ENCODE data around the gene CHSY3.
A peak's percentile ranks its signal among the peaks of the same experiment; 100 is the strongest.
"Not testable (repeated sequence)": the region's sequence is repeated elsewhere in the genome, so short reads cannot be mapped to it uniquely, and the experiment has no call there.

CHSY3 gene

DNA sequence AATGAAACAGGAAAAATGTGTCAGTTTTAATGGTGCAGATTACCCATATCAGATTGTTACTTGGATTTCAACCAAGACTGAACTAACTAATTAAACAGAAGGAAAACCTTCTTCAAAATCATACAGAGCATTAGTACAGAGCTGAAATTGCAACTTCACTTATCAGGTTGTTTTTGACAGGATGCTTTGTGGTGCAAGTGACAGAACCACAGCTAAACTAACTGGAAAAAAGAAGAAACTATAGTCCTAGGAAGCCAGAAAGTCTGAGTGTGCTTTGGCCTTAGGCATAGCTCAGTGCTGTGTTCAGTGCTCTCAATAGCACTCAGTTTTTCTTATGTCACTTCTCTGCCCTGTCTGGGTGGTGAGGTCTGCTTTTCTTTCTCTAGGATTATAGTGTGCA is 267.4 kb downstream of the CHSY3 start:
- no peak for DNase-seq

DNA sequence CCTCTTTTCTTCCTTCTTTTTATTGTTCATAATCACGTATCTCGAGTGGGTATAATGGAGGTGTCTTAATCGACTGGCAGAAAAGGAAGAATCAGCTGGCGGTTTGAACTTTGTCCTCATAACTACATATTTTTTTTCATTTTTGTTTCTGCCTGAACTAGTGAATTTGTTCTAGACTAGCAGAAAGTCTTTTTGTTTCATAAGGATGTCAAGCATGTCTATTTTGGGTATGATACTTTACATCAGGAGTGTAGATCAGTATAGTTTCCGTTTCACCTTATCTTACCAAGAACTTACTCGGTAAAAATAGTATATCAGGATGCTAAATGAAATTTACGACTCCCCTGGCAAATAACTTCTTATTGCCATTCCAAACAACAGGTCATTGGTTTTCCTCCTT is 278.9 kb downstream of the CHSY3 start:
- DNase-seq, result no peak

DNA sequence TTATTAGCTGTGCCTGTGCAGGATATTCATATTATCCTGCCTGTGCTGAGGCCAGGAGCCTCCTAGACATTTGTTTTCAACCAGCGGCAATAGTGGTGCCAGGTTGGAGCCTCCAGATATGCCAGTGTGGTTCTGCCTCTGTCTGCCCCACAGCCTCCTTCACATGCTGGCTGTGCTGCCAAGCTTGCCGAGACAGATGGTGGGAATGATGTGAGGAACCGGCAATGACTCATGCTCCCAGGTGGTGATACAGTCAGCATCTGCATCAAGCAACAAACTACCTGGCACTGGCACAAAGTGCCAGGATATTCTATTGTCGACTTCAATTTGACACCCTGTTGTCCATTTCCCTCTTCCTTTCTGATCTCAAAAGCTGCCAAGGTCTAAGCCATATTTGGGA is 285.7 kb downstream of the CHSY3 start:
- DNase-seq, result no peak

DNA sequence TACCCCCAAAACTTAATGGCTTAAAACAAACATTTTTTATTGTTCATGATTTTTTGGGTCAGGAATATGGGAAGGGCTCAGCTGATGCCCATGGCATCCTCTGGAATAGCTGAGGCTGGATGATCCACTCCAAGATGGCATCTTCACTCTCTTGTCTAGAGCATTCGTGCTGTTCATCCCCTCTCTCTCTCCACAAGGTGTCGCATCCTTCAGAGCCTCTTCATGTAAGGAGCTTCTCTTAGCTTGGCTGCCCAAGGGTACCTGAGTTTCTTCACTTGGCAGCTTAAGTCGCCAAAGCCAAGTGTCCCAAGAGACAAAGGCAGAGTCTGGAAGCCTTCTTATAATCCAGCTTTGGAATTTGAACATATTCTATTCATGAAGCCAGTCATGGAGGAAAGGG is 294.7 kb downstream of the CHSY3 start:
- peak; percentile 36 for DNase-seq

DNA sequence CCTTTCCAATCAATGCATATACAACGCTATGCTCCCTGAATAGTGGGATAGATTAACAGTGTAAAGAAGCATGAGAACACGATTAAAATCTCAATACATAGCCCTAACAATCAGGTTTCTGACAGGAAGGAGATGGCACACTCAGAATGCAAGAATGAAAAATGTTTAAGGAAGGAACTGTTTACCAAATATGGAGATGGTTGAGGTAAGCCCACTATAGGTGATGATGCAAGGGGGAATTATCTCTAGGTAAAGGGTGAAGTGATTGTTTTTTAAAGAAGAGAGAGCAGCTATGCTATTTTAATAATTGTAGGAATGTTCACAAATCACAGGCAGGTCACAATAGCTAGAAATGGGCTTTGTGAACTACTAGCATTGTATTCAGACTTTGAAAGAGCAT is 302.4 kb downstream of the CHSY3 start:
- DNase-seq, result no peak

DNA sequence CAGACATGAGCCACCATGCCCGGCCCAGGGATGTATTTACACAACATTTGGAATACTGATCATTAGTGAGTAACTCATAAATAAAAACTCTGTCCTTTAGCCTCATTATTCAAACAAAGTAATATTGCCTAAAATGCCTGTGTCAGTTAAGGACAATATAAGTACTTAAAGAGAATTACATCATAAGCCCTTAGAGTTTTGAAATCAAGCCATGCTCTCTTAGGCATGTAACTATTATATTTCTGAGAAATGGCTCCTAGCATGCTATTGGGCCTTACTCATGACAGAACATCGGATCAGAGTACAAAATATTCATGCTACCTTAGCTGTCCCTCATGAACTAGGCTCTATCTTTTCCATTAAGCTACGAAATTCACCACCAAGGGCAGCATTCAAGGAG is 309.3 kb downstream of the CHSY3 start:
- DNase-seq, result no peak

DNA sequence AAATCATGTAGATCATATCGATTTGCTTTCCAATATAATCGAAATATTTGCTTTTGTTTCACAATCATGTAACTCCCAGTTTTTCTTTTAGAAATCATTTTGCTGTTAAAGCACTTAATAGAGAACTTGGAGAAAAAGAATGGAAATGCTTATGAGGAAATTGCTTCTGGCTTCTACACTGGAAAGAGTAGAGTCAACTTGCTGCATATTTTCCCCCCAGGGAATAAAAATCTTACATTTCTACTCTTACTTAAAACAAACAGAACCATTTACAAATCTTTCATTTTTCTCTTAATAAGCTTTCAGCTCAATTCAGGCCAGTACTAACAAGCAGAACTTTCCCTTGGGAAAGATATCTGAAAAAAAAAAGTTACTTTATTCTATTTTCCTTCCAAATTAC is 312.0 kb downstream of the CHSY3 start:
- no peak for DNase-seq

DNA sequence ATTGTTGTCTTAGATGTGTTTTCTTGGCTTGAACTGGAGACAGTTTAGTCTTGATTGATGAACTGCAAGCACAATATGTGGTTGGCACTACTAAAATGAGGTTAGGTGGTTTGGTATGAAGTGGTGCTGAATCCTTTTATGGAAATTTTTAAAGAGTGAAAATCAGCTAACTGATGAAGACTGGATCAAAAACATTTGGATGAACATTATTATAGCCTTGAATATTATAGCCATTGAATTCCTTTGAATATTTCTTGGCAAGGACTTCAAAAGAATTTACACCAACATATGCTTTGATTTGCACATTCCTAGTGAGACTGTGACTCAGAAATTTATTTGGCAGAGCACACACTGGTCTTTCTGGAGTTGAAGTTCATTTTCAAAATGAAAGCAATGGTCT is 318.3 kb downstream of the CHSY3 start:
- DNase-seq, result peak; percentile 70

DNA sequence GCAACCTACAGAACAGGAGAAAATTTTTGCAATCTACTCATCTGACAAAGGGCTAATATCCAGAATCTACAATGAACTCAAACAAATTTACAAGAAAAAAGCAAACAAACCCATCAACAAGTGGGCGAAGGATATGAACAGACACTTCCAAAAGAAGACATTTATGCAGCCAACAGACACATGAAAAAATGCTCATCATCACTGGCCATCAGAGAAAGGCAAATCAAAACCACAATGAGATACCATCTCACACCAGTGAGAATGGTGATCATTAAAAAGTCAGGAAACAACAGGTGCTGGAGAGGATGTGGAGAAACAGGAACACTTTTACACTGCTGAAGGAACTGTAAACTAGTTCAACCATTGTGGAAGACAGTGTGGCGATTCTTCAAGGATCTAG is 322.3 kb downstream of the CHSY3 start:
- not testable (repeated sequence) for DNase-seq

DNA sequence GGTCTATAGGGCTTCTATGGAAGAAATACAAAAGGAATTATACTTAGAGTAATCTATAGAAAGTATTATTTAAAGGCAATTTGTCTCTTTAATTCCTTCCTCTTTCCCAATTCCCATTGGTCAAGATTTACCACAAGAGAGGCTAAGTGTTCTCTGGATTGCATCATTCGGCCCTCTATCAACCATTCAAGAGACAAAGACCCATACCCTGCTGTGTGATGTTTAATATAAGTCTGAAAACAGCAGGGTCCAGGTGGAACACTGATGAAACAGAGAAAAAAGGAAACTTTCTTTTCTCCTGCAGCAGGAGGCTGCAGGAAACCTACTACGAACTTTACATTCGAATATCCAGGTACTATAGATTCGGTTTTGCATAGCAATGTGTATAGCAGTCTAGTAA is 323.4 kb downstream of the CHSY3 start:
- DNase-seq, result no peak

DNA sequence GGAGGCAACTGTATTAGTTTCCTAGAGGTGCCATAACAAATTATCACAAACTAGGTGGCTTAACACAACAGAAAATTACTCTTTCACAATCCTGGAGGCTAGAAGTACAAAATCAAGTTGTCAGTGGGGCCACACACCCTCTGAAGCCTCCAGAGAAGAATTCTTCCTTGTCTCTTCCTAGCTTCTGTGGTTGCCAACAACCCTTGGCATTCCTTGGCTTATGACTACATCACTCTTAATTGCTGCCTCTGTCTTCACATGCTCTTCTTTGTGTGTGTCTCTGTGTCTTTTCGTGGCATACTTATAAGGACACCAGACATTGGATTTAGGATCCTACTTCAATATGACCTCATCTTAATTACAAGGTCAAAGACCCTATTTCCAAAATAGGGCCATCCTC is 327.5 kb downstream of the CHSY3 start:
- DNase-seq, result peak; percentile 22

DNA sequence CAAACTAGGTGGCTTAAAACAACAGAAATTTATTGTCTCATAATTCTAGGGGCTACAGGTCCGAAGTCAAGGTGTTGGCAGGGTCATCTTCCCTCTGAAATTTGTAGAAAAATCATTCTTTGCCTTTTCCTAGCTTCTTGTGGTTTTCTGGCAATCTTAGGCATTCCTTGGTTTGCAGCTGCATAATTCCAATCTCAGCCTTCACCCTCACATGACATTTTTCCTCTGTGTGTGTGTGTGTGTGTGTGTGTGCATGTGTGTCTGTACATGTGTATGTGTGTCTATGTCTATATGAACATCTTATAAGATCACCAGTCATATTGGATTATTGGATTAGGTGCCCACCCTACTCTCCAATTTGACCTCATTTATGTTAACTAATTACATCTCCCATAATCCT is 330.6 kb downstream of the CHSY3 start:
- peak; percentile 44 for DNase-seq

All from fibroblast of skin of right biceps (primary cell).